ENCODE data around the gene ANKRD35.

DNA sequence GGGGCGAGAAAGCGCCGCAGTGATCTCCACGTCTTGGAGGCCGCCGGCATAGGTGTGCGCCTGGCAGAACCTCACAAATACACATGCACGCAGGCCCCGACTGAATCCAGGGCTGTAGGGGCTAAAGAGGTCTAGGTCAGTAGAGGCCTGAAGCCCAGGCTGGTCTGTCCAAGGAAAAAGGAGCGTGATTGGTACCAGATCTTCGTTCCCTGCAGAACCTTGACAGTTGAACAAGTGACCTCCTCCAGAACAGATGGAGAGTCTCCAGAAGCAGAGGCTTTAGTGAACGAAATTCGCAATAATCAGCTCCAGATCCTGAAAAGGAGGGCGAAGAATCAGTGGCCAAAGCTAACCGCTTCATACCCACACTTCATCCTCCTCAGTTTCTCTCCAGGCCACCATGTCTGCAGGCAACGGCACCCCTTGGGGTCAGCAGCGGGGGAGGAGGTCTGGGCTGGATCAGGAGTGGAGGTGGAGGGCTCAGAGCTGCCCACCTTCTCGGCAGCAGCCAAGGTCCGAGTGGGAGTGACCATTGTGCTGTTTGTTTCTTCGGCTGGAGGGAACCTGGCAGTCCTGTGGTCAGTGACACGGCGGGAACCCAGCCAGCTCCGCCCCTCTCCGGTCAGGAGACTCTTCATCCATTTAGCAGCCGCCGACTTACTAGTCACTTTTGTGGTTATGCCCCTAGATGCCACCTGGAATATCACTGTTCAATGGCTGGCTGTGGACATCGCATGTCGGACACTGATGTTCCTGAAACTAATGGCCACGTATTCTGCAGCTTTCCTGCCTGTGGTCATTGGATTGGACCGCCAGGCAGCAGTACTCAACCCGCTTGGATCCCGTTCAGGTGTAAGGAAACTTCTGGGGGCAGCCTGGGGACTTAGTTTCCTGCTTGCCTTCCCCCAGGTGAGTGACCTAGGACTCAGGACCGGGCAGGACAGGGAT, 33.6 kb upstream of the ANKRD35 start:
- TF ChIP-seq JUN (CRISPR knock-in tag; IDR thresholded peaks at IDR 0.05) (no peak), ESRRA (CRISPR knock-in tag; IDR thresholded peaks at IDR 0.05; ENCODE audit: borderline replicate concordance) (no peak), NR2C2 (CRISPR knock-in tag; IDR thresholded peaks at IDR 0.05) (no peak), TEAD4 (CRISPR knock-in tag; IDR thresholded peaks at IDR 0.05) (no peak), OVOL2 (CRISPR knock-in tag; IDR thresholded peaks at IDR 0.05; ENCODE audit: borderline replicate concordance) (no peak), NFE2L1 (CRISPR knock-in tag; IDR thresholded peaks at IDR 0.05) (no peak), SP1 (CRISPR knock-in tag; conservative IDR thresholded peaks at IDR 0.05) (no peak; the same call in 1 of the 2 replicates)
- TF ChIP-seq, protein P1, sequence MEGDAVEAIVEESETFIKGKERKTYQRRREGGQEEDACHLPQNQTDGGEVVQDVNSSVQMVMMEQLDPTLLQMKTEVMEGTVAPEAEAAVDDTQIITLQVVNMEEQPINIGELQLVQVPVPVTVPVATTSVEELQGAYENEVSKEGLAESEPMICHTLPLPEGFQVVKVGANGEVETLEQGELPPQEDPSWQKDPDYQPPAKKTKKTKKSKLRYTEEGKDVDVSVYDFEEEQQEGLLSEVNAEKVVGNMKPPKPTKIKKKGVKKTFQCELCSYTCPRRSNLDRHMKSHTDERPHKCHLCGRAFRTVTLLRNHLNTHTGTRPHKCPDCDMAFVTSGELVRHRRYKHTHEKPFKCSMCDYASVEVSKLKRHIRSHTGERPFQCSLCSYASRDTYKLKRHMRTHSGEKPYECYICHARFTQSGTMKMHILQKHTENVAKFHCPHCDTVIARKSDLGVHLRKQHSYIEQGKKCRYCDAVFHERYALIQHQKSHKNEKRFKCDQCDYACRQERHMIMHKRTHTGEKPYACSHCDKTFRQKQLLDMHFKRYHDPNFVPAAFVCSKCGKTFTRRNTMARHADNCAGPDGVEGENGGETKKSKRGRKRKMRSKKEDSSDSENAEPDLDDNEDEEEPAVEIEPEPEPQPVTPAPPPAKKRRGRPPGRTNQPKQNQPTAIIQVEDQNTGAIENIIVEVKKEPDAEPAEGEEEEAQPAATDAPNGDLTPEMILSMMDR (IDR thresholded peaks at IDR 0.05) = no peak
- TF ChIP-seq, protein P2, sequence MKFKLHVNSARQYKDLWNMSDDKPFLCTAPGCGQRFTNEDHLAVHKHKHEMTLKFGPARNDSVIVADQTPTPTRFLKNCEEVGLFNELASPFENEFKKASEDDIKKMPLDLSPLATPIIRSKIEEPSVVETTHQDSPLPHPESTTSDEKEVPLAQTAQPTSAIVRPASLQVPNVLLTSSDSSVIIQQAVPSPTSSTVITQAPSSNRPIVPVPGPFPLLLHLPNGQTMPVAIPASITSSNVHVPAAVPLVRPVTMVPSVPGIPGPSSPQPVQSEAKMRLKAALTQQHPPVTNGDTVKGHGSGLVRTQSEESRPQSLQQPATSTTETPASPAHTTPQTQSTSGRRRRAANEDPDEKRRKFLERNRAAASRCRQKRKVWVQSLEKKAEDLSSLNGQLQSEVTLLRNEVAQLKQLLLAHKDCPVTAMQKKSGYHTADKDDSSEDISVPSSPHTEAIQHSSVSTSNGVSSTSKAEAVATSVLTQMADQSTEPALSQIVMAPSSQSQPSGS (CRISPR knock-in tag; IDR thresholded peaks at IDR 0.05; ENCODE audit: borderline replicate concordance, low read depth) = no peak
- TF ChIP-seq, protein P3, sequence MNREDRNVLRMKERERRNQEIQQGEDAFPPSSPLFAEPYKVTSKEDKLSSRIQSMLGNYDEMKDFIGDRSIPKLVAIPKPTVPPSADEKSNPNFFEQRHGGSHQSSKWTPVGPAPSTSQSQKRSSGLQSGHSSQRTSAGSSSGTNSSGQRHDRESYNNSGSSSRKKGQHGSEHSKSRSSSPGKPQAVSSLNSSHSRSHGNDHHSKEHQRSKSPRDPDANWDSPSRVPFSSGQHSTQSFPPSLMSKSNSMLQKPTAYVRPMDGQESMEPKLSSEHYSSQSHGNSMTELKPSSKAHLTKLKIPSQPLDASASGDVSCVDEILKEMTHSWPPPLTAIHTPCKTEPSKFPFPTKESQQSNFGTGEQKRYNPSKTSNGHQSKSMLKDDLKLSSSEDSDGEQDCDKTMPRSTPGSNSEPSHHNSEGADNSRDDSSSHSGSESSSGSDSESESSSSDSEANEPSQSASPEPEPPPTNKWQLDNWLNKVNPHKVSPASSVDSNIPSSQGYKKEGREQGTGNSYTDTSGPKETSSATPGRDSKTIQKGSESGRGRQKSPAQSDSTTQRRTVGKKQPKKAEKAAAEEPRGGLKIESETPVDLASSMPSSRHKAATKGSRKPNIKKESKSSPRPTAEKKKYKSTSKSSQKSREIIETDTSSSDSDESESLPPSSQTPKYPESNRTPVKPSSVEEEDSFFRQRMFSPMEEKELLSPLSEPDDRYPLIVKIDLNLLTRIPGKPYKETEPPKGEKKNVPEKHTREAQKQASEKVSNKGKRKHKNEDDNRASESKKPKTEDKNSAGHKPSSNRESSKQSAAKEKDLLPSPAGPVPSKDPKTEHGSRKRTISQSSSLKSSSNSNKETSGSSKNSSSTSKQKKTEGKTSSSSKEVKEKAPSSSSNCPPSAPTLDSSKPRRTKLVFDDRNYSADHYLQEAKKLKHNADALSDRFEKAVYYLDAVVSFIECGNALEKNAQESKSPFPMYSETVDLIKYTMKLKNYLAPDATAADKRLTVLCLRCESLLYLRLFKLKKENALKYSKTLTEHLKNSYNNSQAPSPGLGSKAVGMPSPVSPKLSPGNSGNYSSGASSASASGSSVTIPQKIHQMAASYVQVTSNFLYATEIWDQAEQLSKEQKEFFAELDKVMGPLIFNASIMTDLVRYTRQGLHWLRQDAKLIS (CRISPR knock-in tag; IDR thresholded peaks at IDR 0.05; ENCODE audit: borderline replicate concordance) = no peak
- TF ChIP-seq, protein P4, sequence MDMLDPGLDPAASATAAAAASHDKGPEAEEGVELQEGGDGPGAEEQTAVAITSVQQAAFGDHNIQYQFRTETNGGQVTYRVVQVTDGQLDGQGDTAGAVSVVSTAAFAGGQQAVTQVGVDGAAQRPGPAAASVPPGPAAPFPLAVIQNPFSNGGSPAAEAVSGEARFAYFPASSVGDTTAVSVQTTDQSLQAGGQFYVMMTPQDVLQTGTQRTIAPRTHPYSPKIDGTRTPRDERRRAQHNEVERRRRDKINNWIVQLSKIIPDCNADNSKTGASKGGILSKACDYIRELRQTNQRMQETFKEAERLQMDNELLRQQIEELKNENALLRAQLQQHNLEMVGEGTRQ (CRISPR knock-in tag; IDR thresholded peaks at IDR 0.05) = no peak

Measured in WTC11 (cell line).